GM21576 (cell line): Measurements from ENCODE around the gene IZUMO1R.
A peak's percentile ranks its signal among the peaks of the same experiment; 100 is the strongest.
"Not testable (repeated sequence)": the region's sequence is repeated elsewhere in the genome, so short reads cannot be mapped to it uniquely, and the experiment has no call there.

Experiments used
- ATAC-seq: cut with Tn5 transposase; IDR thresholded peaks from one replicate; pipeline ENCODE4 v1.9.1; 2021; ENCODE audit warnings: mild to moderate bottlenecking, moderate library complexity; ENCODE audit not compliant: unreplicated experiment

IZUMO1R gene

DNA sequence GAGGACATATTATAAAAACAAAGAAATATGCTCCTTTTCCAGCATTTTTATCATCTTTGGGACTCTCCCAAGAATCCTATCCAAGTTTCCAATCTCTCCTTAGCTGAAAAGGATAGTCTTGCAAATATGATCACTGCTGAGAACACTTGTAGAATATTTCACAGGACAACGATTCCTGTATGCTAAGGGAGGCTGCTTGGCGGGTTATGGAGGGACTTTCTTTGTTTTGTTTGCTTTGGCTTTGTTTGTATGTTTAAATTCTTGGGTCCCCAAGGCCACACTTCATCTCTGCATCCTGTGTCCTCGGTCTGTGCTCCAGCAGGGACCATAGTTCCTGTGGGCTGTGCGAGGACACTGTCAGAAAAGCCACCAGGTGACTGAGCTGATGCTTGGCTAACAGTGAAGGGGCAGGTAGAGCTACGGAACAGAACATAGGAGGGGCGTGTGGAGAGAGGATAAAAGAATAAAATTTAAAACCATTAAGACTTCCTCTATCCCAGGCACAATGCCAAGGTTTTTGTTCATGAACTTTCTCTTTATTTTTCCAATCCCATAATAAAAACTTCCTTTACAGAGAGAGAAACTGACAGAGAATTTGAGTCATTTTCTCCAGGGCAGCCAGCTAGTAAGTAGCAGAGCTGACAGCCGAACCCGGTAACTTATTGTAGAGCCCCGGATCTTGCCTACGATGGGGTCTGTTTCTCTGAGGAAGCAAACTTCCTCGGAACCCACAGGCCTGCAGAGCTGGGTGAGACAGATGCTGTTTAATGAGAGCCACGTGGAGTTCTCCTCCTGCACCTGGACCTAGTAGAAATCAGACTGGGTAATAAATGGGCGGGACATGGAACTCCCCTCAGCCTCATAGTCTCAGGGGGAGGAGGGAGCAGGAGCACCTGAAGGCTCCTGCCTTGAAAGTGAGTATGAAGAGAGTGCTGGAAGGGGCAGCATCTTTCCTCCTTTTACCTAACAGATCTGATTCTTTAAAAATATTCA, at the start of gene IZUMO1R:
Gene IZUMO1R, plus strand, starts transcription at position 615 of the 993 bp plus-strand sequence. CDS start 1,057 bp downstream, outside the sequence.
- ATAC-seq: no peak

DNA sequence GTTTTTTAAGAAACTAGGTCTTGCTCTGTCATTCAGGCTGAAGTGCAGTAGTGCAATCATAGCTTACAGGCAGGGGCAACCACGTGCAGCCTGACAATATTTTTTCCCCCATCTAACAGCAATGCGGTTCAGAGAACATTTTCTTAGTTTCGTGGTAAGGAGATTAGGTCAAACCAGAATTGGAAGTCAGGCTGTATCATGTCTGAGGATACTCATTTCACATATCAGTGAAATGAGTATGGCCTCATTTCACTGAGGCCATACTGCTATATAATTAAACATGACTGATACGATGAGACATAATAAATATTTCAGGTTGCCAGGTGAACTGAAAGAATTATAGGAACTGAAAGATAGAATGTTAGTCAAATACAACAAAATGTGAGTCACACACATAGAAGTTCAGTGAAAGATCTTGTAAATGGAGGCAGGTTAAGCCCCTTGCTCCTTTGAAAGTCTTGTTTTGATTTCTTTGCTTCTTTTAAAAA, 32.5 kb upstream of the IZUMO1R start:
- ATAC-seq: peak; percentile 89

DNA sequence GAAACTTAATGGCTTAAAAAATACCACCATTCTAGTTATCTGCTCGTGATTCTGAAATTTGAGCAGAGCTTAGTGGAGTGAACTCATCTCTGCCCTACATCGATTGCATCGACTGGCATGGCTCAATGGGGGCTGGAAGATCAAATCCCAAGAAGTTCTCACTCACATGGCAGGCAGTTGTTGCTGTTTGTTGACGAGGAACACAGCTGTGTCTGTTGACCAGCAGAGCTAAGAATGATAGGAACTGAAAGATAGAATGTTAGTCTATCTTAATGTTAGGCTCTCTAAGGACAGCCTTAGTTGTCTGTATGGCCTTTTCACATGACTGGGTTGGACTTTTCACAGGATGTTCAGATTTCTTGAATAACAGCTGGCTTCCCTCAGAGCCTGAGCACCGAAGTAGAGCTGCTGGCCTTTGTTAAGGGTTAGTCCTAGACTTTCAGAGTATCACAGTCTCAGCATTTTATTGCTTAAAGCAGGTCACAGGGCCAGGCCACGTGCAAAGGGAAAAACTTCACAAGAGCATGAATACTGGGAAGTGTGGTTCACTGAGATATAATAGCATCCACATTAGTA, 31.6 kb upstream of the IZUMO1R start:
- peak; percentile 60 for ATAC-seq

DNA sequence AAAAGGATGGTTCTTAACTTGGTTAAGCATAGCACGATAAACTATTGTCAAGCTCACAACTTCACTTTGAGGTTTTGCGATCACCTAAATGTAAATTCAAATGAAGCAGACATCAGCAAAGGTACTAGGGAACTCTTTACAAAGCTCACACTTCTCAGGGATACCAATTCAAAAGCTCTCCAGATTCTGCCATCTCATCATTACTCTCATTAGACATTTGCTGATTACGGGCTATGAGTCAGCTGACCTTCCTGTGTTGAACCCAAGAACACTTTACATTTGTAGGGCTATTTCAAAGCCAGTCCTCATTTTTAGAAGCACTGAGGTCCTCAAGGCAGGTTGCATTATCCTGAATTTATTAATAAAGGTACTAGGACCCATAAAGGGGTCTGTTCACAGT, 28.4 kb upstream of the IZUMO1R start:
- no peak for ATAC-seq

DNA sequence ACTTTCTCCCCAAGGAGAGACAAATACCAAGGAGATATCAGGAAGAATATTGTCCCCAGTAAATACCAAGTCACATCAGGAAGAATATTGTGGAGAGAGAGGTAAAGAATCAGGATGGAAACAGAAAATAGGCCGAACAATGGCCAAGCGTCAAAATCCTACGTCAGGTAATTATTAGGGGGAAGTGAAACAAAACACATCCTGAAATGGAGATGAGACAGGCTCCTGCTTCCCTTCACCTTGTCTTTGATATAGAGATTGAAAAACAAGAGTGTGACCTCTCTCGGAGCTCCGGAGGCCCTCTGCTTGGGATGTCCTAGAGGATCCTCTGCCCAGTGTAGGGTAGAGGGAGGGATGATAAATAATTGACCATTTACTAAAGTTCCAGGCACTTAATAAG, 27.4 kb upstream of the IZUMO1R start:
- ATAC-seq: no peak

DNA sequence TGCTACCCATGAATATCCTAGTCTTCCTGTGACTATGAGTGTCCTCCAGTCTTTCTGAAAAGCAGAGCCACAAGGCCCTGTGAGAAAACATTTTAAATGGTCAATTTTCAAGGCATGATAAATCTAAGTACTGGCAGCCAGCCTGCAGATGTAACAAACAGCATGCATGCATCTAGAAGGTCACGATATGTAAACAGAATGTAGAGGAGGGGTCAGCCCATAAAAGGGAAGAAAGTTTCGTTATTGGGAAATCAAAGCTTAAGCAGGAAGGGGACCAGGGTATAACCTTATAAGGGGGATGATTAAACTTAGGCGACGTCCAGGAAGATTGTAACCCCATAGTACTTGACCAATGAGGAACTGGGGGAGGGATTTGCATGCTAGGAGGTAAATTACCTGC, 26.2 kb upstream of the IZUMO1R start:
- ATAC-seq: not testable (repeated sequence)

DNA sequence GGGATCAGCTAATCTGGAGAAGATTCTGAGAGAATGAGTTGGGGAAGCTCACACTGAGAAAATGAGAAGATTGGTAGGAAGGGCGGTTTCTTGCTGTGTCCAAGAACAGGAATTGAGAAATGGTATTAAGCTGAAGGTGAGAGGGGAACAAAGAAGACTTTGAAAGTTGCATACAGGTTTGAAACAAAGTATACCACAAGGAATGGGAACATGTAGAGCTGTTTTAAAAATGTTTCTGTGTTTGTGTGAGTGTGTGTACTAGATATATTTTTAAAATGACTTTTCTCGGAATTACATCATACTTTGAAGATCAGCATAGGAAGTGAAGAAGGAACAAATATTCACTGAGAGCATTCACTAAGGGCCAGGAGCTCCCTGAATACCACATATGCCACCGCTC, 24.4 kb upstream of the IZUMO1R start:
- ATAC-seq: no peak

DNA sequence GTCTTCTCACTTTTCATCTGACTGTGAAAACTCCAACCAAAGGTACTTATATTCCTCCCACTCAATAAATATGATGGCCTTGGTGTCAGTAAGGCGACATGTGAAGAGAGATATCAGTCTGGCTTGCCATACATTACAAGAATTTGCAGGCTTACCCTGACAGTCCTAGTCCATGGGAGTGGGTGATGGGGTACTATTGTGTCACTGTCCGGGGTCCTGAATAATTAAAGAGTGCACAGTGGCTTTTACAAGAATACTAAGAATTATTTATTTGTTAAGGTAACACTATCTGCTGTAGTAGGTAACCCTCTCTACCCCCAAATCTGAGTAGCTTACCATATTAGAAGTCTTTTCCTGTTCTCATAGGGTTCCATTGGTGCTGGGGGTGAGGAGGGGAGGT, 23.1 kb upstream of the IZUMO1R start:
- ATAC-seq: no peak

DNA sequence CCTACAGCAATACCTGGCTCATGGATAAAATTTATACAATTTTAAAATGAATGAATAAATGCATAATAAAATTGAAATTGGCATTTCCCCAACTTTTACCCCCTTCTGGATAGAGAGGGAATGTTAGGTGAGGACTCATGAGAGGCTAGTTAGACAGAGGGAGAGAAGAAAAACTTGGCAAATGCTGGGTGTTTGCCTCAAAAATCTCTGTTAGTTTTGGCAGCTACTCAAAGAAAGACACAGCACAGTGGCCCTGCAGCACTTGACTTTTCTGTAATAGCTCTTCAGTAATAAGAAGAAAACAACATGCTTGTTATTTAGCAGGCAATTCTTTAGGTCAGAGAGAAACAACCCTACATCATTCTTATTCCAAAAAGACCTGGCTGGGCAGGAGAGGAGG, 20.7 kb upstream of the IZUMO1R start:
- ATAC-seq: no peak

DNA sequence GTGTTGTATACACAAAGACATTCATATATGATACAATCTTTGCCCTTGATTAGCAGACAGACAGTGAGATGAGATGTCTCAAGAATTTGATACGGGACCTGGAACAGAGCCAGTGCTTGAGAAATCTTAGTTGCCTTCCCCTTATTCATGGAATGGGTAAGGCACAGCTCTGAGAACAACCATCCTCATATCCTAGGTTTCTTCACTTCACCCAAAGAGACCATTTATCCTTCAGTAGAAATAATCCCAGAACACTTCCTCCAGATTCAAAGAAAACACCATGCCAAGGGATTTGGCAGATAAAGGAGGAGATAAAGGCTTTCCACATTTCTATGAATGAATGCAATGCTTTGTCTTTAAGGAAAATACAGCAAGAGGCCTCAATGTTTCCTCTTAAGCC, 8.8 kb upstream of the IZUMO1R start:
- ATAC-seq: no peak

DNA sequence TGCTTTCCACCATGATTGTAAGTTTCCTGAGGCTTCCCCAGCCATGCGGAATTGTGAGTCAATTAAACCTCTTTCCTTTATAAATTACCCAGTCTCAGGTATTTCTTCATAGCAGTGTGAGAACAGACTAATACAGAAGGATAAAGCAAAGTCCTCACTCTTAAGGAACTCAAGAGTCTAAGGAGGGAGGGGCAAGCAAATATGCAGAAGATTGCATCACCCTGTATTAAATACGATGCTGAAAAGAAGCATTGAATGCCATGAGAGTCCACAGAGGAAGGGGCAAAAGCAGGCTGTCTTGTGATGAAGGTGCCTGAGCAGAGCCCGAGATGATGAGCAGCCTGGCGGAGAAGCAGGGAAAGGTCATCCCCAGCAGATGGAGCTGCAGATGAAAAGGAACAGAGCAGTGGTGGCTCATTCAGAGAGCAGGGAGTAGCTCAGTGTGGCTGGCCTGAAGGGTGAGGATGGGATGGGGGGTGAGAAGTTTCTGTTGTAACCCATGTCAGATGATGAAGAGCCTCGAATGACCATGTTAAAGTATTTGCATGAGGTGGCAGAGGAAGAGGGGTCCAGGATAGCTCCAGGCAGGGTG, 6.3 kb upstream of the IZUMO1R start:
- no peak for ATAC-seq

DNA sequence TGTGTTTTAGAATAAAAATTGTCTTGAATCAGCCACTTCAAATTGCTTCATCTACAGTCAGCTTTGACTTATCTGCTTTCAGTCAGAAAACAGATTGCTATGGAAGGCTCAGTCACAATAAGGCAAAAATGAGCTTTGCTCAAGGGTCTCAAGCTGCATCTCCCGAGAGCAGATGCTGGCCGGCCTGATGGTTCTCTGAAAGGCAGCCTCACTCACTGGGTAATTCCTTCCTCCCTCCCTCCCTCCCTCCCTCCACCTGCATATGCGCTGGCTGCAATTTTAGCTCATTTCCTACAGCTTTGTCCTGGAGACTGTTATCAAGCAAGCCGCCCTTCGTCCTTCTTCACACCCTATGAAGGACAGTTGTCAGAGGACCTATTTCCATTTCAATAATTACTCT, 1.6 kb upstream of the IZUMO1R start:
- no peak for ATAC-seq

DNA sequence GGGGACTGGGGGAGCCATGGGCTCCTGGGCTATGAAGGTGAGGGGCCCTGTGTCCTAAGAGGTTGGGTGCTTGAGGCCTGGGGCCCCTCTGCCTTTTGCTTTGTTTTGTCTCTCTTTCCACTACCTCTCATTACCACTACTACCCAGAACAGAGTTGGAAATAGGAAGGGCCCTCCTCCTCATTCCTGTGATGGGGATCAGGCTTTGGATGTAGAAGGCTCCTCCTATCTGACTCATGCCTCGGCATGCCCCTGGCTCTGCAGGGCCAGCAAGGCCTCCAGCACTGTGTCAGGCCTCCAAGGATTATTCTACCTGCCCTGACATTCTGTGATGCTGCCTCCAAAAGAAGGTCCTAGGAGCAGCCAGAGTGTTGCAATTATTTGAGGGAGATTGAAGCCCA, 766 bp downstream of the IZUMO1R start:
- no peak for ATAC-seq

DNA sequence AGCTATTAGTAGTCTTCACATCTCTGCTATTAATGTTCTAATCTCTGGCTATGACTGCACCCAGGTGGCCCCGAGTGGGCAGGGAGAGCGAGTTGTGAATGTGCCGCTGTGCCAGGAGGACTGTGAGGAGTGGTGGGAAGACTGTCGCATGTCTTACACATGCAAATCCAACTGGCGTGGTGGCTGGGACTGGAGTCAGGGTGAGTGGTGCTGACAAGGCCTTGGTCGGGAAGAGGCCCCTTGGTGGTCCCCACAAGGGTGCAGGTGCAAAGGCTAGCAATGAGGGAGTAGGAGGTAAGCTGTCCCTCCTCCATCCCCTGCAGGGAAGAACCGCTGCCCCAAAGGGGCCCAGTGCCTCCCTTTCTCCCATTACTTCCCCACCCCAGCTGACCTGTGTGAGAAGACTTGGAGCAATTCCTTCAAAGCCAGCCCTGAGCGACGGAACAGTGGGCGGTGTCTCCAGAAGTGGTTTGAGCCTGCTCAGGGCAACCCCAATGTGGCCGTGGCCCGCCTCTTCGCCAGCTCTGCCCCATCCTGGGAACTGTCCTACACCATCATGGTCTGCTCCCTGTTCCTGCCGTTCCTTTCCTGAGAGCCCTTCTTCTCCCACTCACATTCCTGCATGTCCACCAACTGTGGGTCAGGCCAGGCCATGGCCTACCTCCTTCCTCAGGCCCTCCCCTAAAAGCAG, 2.9 kb downstream of the IZUMO1R start:
- no peak for ATAC-seq

DNA sequence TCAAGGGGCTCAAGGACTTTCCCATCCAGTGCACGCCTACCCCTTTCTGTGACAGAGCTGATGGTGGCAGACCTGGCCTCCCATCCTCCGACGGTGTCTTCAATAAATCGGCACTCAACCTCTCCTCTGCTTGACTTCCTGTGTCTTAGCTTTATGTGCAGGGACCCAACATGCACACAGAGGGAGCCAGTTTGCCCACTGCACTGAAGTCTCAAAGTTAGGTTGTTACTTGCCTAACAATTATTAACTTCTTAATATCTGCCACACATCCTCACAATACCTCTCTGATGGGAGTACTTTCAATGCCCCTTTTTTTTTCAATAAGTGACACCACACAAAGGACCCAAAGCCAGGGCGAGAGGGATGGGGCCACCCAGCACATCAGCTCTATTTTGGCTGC, 3.6 kb downstream of the IZUMO1R start:
- ATAC-seq: no peak

DNA sequence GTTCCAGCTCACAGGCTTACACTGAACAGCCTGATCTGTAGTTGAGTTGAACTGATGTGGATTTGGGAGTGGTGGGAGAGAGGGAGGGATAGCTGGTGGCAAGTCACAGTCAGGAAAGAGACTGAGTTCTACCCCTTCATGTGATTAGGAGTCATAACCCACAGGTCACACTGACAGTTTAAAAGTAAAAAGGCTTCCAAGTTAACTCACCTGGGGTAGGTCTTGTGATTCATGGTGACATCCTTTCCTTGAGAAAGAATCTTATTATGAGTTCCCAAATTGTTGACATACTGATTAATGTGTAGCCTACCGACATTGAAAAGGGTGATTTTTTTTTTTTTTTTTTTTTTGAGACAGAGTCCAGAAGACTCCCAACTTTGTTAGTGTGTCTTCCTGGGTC, 5.4 kb downstream of the IZUMO1R start:
- ATAC-seq: no peak

DNA sequence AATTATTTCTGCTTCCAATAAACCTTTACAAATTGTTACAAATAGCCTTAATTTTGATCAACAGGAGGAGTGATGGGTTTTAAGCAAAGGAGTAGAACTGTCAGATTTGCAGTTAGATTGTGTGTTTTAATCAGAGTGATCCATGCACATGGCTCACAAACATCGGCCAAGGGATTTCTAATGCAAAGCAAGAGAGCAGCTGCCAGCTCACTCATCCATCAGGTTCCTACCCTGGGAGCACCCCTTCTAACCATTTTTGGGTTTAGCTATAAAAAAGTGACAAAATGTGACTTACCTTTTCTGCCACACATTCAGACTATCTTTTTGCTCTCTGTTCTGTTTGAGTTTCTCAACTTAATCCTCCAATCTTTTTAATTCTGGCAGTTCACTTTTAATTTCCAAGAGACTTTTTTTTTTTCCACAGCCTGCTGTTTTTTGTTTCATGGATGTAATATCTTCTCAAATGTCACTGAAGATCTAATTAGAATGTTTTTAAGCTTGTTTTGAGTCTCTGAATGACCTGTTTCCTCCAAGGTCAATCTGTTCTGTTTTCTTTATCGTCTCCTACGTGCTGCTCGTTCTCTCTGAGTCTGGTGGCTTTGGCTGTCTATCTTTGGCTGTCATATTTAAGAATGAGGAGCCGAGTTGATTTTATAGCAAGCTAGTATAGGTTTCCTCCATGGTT, 6.0 kb downstream of the IZUMO1R start:
- ATAC-seq: no peak

DNA sequence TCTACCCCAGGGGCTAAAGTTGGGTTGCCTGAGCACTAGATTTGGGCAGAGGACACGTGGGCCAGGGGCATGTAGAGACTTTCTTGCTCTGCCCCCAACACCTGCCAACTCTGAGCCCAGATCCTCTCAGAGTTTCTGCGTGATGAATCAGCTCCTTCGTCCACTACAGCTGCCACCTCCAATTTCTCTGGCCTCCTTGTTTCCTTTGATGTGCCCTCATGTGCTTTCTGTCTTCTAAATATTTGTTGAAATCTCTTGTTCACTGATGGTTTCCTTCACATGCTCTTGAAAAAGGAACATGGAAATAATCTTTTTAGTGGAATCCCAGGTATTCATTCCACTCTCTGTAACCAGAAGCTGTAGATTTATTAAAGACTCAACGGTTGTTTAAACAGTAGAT, 8.0 kb downstream of the IZUMO1R start:
- no peak for ATAC-seq

DNA sequence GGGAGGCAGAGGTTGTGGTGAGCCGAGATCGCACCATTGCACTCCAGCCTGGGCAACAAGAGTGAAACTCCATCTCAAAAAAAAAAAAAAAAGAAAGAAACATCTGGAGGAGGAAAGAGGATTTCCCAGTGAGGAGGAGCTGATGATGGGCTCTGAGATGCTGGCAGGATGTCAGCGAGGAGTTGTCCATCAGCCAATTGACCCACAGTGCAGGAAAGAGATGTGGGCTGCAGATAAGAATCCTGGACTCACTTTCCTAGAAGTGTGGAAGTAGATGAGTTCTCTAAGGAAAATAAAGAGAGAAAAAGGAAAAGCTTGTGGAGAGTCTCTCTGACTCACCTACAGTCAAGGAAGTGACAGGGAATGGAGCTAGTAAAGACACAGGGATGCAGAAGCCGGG, 9.7 kb downstream of the IZUMO1R start:
- ATAC-seq: no peak

DNA sequence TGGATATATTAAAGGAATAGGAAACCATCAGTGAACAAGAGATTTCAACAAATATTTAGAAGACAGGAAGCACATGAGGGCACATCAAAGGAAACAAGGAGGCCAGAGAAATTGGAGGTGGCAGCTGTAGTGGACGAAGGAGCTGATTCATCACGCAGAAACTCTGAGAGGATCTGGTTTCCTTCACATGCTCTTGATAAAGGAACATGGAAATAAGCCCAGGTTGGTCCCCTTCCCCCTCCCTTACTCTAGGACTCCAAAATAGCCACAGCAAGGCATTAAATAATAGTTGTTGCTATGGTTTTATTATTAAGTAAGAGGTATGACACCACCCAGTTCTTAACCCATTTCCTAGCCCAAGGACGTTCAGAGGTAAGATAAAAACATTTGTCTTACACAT, 11.3 kb downstream of the IZUMO1R start:
- no peak for ATAC-seq

DNA sequence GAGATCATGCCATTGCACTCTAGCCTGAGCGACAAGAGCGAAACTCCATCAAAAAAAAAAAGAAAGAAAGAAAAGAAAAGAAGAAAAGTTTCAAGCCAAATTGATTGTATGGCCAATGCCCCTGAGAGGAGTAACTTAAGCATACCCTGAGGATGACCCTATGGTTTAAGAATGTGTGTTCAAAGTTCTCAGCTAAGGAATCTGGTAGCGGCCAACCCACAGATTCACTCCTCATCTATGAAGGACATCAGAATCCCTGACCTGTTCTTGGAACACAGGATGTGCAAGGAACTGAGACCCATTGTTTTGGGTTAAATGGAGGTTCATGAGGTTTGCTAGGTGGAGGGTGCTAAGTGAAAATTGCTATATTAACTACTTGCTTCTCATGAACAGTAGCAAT, 18.1 kb downstream of the IZUMO1R start:
- ATAC-seq: no peak
